GM23248 (cell line): ENCODE data around the gene PDZD7.

Experiments used
- EZH2 ChIP-seq: fragments of 200-600 bp; sonication (generic); IDR thresholded peaks from 2 replicates; pipeline ENCODE4 v1.6.1; 2018; ENCODE audit warnings: antibody characterized with exemption, mild to moderate bottlenecking; ENCODE audit not compliant: insufficient read depth, poor library complexity, severe bottlenecking
- EZH2phosphoT487 ChIP-seq: fragments of 200-600 bp; sonication (generic); IDR thresholded peaks from 2 replicates; pipeline ENCODE4 v1.6.1; 2018; ENCODE audit warnings: antibody characterized with exemption, moderate library complexity, mild to moderate bottlenecking, low read depth; ENCODE audit not compliant: insufficient read depth

DNA sequence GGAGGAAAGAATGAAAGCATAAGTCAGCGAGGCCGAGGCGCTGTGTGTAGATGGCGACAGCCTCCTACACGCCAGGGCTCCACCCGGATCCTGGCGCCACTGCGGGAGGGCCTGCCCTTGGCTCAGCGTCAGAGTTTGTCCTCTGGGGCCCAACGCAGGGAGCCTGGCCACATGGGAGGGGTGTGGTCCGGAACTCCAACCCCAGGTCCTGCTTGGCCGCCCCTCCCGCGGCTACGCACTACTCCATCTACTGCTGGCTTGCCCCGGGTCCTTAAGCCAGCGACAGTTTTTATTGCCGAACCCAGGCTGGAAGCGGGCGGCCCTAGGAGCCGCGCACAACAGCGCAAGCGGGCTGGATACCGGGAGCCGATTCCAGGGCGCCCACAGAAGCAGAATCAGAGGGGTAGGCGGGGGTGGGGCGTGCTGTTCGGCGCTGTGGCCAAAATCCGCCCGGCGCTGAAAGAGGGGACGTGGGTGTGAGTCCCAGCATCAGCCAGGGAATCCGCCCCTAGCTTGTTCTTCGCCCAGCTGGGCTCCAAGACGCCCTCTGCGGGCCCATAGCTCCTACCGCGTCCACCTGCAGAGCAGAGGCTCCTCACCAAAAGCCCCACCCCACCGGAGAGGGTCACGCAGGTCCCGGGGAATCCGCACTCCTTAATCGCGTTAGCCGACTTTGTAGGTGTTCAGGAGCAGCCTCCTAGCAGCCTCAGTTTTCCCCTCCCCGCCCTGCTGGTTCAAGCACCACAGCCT, 35.4 kb upstream of the PDZD7 start:
- no peak for TF ChIP-seq EZH2
- TF ChIP-seq EZH2phosphoT487: no peak
